ENCODE measurements around the gene CPNE8.

Gene CPNE8

DNA sequence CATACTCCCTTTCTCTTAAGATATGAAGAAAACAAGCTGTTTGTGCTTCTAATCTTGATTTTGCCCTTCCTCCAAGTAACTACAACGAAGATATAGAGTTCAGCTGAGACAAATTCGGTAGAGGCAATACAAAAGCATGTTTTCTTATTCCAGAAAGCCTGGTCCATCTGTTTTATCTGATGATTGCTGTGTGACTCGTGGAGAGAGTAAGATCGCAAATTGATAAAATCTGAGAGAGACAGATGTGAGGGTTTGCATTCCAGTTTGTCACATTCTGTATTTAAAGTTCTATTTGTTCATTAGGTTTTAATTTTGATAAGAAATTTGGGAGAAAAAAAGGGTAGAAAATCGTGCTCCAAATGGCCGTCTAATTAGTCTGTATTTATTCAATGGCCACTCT lies 192.1 kb downstream of the CPNE8 start:
- DNase-seq = no peak

DNA sequence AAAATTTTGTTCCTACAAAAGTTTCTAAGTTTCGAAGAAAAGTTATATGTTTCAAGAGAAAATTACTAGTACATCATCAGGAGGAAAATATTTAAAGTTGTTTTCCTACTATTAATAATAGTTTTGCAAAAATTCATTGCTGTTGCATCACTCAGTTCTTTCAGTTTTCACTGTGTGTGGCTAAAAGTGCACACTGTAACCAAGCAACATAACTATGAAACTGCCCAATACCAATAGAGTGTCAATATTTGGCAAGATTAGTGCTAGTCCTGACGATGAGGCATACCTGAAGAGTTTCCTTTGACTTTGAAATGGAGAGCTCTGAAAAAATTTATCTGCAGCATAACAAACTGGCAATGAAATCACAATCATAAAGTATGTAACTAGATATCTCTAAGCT lies 194.3 kb downstream of the CPNE8 start:
- DNase-seq = no peak

DNA sequence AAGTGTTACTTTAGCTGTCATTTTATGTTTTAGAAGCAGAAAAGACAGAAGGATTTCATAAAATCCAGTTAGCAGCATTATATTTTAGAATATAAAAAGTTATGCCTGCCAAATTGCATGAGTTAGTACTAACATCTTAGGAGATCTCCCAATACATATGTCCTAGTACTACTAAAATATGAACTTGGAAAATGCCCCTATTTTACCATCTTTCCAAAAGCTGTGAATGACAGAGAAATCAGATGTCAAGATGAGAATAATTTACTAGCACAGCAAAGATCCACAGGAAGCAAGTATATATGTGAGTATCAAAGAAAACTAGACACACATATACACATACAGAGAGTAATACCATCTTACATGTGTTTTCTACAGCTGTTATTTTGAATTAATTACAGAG lies 196.9 kb downstream of the CPNE8 start:
- DNase-seq = no peak

DNA sequence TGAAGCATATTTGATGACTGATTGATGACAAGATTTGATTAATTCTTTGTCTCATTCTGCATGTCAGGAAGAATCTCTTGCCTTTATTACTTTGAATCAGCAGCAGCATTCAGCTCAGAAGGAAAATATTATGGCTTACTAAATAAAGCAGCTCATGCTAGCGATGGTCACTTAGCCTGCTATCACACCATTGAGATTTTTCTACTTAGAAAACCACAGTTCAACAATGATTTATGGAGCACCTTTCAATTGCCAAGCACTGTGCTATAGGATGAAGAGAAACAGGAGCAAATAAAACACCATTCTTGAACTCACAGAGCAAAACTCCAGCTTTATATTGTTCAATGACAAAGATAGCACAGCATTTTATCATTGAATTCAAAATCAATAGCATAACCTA lies 197.7 kb downstream of the CPNE8 start:
- DNase-seq = no peak

DNA sequence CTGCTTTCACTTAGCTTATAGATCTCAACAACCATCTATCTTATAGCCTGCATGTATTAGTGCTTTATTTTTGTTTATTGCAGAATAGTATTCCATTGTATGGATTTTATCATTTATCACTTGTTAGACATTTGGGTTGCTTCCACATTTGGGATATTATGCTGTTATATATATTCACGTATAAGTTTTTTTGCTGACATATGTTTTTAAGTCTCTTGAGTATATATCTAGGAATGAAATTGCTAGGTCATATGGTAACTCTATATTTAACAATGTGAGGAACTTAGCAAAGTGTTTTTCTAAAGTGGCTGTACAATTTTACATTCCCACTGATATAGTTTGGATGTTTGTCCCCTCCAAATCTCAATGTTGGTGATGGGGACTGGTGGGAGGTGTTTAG lies 208.1 kb downstream of the CPNE8 start:
- DNase-seq = no peak

DNA sequence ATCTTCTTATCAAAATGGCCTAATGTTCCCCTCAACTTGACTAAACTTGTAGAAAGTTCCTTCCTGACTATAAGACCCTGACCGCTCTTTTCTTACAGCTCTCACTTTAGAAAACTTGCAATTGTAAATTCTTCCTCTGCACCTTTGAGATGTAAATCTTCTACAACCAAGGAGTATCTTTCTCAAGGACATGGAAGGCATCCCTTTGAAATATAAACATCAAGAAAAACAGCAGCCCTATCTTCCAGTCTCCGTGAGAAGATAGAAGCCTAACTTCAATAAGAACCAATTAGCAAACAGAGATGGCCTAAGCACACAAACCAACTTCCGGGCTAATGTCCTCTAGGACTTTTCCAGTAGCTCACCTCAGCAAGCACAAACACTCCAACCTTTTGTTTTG lies 210.3 kb downstream of the CPNE8 start:
- no peak for DNase-seq

DNA sequence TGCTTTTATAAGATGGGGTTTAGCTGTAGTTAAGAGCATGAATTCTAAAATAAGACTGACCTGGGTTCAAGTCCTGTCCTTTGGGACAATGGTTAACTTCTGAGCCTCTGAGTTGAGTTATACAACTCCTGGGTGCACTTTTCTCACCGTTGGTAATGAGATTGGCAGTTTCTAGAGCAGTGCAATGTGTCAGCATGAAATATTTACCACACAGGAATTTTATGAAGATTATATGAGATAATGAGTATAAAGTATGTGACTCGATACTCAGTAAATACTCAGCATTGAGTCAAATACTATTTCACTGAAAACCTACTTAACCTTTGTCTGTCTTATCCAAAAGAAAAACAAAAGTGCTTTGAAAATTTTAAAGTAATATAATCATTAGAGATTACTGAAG lies 214.2 kb downstream of the CPNE8 start:
- DNase-seq = no peak

DNA sequence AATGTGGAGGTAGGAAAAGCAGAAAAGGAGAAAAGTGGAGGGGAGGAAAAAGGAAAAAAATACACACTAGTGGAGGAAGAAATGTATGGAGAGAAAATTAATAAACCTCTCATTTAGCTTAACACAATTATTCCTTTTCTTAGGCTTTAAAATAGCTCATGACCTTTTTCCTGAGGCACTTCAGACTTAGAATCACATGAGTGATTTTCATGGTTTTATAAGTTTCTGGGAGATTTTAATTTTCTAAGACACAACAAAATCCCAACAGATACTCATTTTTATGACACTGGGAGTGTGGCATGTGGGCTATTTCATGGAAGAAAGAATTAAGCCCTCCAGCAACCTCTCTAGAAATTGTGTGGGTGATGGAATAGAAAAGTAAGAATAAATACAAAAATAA lies 214.7 kb downstream of the CPNE8 start:
- DNase-seq = no peak

DNA sequence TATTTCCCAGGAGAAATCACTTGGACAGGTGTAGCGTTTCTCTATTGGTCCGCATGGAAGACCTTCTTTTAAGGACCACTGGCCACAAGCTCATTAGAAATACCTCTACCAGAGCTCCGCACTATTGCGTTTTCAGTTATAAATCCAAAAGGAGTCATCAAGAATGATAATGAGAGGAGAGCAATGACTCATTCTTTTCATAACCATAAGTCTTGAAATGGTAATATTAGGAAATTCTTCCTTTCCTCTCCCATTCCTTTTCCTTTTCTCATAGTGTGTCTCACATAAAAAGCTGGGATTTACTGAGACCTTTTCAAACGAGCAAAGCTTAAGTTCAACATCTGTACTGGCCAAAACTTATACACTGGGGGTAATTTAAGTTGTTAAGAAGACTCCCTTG lies 215.7 kb downstream of the CPNE8 start:
- no peak for DNase-seq

DNA sequence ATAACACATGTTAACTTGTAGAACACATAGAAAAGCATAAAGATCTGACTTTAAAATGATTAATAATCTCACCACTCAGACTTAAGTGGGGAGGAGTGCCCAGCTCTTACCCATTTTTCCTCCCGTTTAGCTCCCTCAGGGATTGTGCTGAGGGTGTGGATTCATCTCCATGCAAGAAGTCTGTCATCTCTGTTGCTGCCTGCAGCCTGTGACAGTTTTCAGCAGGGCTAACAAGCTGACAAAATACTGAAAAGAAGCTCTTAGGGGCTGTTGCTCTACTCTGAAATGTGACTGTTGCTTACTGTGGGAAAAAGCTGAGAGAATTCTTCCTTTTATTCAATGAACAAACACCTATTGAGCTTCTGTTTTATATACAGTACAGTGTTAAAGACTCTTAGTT lies 216.2 kb downstream of the CPNE8 start:
- no peak for DNase-seq

DNA sequence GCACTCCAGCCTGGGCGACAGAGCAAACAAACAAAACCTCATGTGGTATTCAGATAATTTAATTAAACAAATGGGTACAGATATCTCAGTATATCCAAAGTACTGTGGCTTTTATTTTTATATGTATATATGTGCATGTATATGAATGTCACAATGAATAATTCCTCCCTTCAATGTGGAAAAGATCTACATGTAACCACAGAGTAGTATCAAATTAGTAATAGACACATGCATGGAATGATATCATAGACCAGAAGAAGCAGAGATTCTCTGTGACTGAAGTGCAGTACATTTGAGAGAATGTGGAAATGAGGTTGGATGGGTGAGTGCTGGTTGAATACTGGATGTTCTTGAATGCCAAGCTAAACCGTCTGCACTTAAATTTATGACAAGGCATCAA lies 222.9 kb downstream of the CPNE8 start:
- DNase-seq = no peak

DNA sequence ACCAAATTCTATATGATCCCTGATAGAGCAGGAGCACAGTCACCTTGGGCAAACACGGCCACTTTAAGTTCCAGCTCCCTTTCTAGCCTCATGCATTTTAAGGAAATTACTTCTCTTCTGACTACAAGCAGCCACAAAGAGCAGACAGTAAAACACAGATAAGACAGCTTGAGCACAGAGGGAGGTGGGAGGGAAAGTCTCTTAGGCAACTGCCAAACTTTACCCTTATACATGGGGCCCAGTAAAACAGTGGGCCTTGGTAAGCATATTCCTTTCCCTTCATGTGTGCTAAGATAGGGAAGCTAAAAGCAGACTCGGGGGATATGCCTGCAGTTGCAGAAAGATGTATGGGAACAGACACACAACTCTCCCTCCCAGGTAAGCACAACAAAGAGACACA lies 235.9 kb downstream of the CPNE8 start:
- DNase-seq = no peak

DNA sequence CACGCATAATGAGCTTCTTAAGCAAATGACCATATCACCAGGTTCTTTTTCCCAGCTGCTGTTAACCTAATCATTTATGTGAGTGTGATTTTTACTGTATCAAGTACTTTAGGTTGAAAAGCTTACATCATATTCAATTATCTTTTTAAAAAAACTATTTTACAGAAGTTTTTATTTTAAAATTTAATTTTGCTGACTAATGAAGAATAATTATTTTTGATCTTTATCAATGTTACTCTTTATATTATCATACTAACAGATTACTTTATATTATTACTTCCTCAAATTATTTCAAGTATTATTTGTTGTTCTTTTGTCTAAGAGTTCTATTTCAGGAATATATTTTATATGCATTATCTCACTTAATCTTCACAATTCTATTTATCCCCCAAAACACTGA lies 236.3 kb downstream of the CPNE8 start:
- DNase-seq = no peak

DNA sequence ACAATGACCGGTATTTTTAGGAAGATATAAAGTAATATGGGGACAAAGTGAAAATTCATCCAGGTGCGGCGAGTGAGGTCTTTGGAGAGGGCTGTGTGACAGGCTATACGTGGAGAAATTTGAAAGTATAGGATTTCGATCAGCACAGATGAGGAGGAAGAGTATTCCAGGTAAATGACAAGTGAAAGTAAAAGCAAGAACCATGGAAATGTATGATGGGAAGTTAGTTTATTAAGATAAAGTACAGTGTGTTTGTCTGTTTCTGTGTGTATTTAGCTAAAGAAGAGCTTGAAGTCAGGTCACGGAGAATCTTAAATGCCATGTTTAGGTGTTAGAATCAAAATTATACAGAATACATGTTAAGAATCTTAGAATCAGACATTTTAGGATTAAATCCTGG lies 239.0 kb downstream of the CPNE8 start:
- no peak for DNase-seq

DNA sequence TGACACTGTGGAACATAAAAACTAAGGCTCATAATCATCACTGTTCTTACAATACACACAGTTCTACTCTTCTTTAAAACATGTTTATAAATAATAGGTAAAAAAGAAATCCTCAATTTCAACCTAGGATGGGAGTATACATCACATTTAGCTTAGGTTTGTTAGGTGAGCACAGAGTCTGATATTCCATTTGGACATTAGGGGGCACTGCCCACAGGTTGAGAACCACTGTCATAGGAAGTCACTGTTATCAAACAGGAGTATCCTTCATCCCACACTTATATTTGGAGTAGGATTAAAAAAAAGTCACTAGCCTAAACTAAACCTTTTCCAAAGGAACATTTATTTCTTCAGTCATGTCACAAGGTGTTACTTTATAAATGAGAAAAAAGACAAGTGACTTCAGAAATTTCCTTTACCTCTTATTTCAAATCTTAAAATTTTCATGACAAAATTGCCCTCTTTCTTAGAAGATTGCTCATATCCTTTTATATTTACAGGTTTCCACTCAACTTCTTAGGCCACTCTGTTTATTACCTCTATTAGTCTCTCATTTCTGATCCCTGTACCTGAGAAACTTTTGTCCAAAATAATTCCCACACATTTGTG lies 240.6 kb downstream of the CPNE8 start:
- no peak for DNase-seq

DNA sequence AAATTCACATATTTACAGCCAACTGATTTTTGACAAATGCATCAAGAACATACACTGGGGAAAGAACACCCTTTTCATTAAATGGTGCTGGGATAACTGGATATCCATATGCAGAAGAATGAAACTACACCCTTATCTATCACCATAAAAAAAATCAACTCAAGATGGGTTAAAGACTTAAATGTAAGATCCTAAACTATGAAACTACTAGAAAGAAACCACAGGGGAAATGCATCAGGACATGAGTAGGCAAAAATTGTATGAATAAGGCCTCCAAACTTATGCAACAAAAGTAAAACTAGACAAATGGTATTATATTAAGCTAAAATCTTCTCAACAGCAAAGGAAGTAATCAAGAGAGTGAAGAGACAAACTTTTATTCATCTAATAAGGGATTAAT lies 242.6 kb downstream of the CPNE8 start:
- DNase-seq = no peak

DNA sequence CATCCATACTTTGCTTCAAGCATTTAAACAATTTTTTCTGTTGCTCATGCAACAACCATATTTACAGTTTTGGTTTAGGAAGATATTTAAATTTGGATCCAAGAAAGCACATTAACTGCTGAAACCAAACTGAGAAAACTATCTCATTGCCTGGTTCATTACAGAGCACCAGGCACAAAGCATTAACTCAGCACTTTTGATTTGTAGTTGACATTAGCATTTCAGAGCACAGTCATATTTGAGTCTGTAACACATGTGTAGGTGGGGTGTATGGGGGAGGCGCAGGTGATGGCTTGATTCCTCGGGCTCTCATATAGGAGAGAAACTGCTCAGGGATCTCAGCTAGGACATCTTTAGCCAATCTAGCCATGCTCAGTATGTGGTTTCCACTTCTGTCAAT lies 251.7 kb downstream of the CPNE8 start:
- no peak for DNase-seq

DNA sequence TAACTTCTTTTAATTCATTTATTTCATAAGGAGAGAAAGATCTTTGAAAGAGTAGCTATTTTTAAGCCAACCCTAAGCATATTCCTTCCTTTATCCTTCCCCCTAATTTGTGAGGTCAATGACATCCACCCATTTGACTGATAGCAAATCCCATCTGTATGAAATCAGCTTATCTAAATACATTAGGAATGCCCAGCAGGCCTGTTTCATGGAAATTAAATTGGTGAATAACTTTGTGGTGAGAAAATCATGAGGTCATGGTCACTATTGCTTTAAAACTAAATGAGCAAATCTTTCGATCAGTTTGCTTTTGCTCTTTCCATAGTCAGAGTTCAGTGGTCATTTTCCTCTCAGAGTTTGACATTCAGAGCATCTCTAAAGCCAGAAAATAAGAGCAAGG lies 256.6 kb downstream of the CPNE8 start:
- no peak for DNase-seq

DNA sequence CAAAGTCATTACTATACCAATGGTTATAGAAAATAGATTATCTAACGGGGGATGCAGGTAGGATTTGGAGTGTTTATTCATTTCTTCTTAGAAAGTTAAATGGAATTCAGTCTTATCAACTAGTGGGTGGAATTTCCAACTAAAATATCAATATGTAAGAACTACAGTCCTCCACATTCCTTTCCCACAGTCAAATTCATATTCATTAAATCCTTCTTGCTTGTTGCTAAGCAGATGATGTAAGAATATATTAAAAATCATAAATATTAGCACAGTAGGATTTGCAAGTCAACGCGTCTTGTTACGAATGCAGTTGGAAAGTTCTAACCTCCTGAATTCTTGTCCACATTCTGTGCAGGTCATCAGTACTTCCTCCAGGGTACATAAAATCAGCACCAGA lies 259.2 kb downstream of the CPNE8 start:
- DNase-seq = no peak

DNA sequence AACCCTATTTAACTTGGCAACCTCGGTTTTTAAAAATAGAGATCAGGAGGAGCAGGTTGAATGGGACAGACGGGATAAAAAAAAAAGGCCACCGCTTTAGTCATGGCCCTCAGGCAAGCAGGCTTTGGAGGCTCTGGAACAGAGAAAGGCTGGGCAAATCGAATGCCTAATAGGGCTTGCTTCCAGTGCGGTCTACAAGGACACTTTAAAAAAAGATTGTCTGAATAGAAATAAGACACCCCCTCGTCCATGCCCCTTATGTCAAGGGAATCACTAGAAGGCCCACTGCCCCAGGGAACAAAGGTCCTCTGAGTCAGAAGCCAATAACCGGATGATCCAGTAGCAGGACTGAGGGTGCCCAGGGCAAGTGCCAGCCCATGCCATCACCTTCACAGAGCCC lies 265.8 kb downstream of the CPNE8 start:
- no peak for DNase-seq

DNA sequence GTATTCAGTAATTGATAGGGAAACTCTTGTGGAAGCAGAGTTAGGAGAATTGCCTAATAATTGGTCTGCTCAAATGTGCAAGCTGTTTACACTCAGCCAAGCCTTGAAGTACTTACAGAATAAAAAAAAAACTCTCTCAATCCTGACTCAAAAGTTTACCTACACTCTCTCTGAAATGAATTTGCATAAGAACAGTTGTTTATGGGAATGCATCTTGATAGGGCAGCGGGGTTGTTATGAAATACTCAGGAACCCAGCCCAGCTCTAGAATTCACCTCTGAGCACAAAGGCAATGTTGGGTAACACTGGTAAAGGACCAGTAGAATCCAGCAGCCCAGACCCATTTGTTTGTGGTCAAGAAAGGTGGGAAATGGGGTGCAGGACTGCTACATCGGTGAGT lies 267.0 kb downstream of the CPNE8 start:
- DNase-seq = no peak

DNA sequence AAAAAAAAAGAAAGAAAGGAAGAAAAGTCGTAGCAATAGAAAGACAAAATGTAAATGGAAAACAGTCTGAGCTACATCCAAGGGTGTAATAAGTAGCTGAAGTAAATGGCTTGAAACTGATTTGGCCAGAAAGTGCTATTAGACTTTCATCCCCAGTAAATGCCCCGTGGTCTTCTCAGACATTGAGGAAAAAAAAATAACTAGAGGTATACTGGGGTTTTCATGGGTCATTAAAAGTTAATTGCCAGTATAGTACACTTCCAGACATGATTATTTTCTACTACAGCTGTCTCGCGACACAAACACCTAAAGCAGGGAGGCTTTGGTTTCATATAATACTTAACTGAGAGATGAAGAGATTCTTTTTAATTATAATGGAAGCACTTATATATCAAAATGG lies 271.9 kb downstream of the CPNE8 start:
- DNase-seq = no peak

DNA sequence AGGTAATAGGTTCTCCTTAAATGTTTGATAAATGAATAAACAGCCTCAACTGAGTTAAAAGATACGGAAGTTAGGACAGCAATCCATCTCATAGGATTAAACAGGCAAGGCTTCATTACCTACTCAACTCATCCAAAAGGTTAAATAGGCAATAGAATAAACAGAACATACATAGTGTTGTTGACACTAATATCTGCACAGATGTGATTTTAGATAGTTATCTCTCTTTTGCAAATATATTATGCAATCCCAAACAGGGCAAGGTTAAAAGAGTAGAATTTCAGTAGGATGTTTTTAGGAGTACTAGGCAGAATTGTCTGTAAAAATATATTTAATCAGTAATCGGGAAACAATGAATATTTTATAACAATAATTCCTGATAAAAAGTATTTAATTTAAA lies 276.3 kb downstream of the CPNE8 start:
- DNase-seq = no peak

DNA sequence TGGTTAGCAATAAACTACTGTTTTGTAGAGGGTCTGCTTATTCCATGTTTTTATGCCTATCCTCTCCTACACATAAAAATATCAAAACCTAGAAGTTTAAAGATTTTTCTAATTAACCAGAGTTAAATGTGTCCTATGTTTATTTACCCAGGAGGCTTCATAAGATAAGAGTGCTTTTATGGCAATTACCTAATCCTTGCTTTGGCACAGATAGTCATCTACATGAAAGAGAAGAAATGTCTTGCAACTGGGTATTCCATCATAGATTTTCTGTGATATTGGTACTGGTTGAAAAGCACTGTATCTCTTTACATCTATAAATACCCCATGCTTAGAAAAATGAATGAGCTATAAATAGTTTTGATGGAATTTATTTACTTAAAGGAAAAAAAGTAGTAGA lies 277.1 kb downstream of the CPNE8 start:
- no peak for DNase-seq

DNA sequence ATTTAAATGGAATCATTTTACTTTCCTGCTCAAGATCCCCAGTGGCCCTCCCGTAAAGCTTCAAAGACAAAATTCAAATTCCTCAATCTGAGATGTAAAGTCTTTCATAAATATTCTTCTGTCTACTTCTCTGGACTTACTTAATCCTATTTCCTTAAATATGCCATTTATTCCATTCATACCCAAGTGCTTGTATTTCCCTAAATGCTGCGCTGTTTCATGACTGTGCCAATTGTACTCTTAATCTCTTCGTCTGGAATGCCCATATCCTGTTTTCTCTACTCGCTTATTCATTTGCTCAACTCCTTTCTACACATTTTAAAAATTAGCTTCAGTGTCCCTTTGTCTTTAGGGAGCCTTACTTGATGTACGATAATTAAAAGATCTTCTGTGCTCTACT lies 280.1 kb downstream of the CPNE8 start:
- no peak for DNase-seq

DNA sequence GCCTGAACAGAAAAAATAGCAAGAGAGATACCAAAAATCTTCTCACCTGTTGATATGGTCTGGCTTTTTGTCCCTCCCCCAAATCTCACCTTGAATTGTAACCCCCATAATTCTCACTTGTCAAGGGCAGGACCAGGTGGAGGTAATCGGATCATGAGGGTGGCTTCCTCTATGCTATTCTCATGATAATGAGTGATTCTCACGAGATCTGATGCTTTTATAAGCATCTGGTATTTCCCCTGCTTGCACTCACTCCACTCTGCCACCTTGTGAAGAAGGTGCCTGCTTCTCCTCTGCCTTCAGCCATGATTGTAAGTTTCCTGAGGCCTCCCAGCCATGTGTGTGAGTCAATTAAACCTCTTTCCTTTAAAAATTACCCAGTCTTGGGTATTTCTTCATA lies 291.2 kb downstream of the CPNE8 start:
- DNase-seq = no peak

All from amniotic stem cell (primary cell).